Astrocyte (in vitro differentiated cells and primary cell): ENCODE measurements around the gene ARHGAP44. TPM values are rescaled to one million over a fixed set of nuclear protein-coding genes. Genes with fewer than 3 reads are reported as not detected.

ENCODE experiments used
- DNase-seq: peaks from one replicate; pipeline ENCODE4 v3.0.0-alpha.2; 2010; ENCODE audit warnings: low read depth
- FAIRE-seq: peaks from 2 replicates; lab custom pipeline; 2011; peaks lifted over from hg19 to GRCh38; lab: Jason Lieb, UNC
- H2AFZ ChIP-seq: 2 replicates; pipeline ENCODE4 v1.6.0; 2012; ENCODE audit warnings: low read depth, low read length, inconsistent platforms
- H3K27ac ChIP-seq: 2 replicates; pipeline ENCODE4 v1.5.1; 2011; ENCODE audit warnings: low read depth, low read length, inconsistent platforms
- H3K27me3 ChIP-seq: 2 replicates; pipeline ENCODE4 v1.6.0; 2011; ENCODE audit warnings: low read length, inconsistent platforms; ENCODE audit not compliant: insufficient read depth
- H3K36me3 ChIP-seq: 2 replicates; pipeline ENCODE4 v1.5.1; 2011; ENCODE audit warnings: low read length, inconsistent platforms; ENCODE audit not compliant: insufficient read depth
- H3K4me1 ChIP-seq: 2 replicates; pipeline ENCODE4 v1.5.1; 2011; ENCODE audit warnings: low read length, inconsistent platforms; ENCODE audit not compliant: insufficient read depth
- H3K4me2 ChIP-seq: 2 replicates; pipeline ENCODE4 v1.6.0; 2012; ENCODE audit warnings: low read length, inconsistent platforms
- H3K4me3 ChIP-seq: 2 replicates; pipeline ENCODE4 v1.5.1; 2011; ENCODE audit warnings: low read depth, mild to moderate bottlenecking, low read length, inconsistent platforms; ENCODE audit not compliant: insufficient read depth
- H3K79me2 ChIP-seq: 2 replicates; pipeline ENCODE4 v1.6.0; 2012; ENCODE audit warnings: mild to moderate bottlenecking, low read length, inconsistent platforms; ENCODE audit not compliant: insufficient read depth
- H3K9ac ChIP-seq: 2 replicates; pipeline ENCODE4 v1.6.0; 2012; ENCODE audit warnings: mild to moderate bottlenecking, low read length, inconsistent platforms
- H3K9me3 ChIP-seq: 2 replicates; pipeline ENCODE4 v1.5.1; 2012; ENCODE audit warnings: low read depth, mild to moderate bottlenecking, low read length, inconsistent platforms; ENCODE audit not compliant: insufficient read depth
- H4K20me1 ChIP-seq: 2 replicates; pipeline ENCODE4 v1.6.0; 2012; ENCODE audit warnings: low read length, inconsistent platforms; ENCODE audit not compliant: insufficient read depth
- H3K27ac Mint-ChIP-seq: one replicate; pipeline ENCODE4 v1.8.0; 2021; ENCODE audit warnings: mild to moderate bottlenecking, mixed read lengths; ENCODE audit not compliant: unreplicated experiment
- H3K27me3 Mint-ChIP-seq: one replicate; pipeline ENCODE4 v1.8.0; 2021; ENCODE audit warnings: low read depth, mixed read lengths; ENCODE audit not compliant: unreplicated experiment
- H3K36me3 Mint-ChIP-seq: one replicate; pipeline ENCODE4 v1.8.0; 2021; ENCODE audit warnings: low read depth, mixed read lengths; ENCODE audit not compliant: unreplicated experiment
- H3K4me1 Mint-ChIP-seq: one replicate; pipeline ENCODE4 v1.8.0; 2021; ENCODE audit warnings: low read depth, mixed read lengths; ENCODE audit not compliant: unreplicated experiment
- H3K4me3 Mint-ChIP-seq: one replicate; pipeline ENCODE4 v1.8.0; 2021; ENCODE audit warnings: mild to moderate bottlenecking, moderate library complexity, mixed read lengths; ENCODE audit not compliant: unreplicated experiment
- H3K9me3 Mint-ChIP-seq: one replicate; pipeline ENCODE4 v1.8.0; 2021; ENCODE audit warnings: mild to moderate bottlenecking, mixed read lengths; ENCODE audit not compliant: unreplicated experiment
- EZH2 ChIP-seq: IDR thresholded peaks from 2 replicates; pipeline ENCODE4 v1.6.1; 2012; ENCODE audit warnings: mild to moderate bottlenecking, low read length, inconsistent platforms; ENCODE audit not compliant: insufficient read depth
- total RNA-seq: library from RNA; stranded (reverse); gene quantifications from 2 replicates; pipeline ENCODE4 v1.2.1, GENCODE V29; 2021
- TF ChIP-seq, protein P1 (sequence below): IDR thresholded peaks from 2 replicates; pipeline ENCODE4 v1.5.1; 2011; ENCODE audit warnings: low read depth, mild to moderate bottlenecking, inconsistent platforms, low read length, moderate library complexity; ENCODE audit not compliant: insufficient read depth

The ARHGAP44 gene
- total RNA-seq, 1 donor from 2014 or later: 3.0 TPM

- Histone ChIP-seq H3K4me1 (no peaks in the 10 kb centered on the region), H3K4me2 (no peak overlapping the region), H3K36me3 (no peaks in the 10 kb centered on the region), H3K9me3 (no peaks in the 10 kb centered on the region), H4K20me1 (no peaks in the 10 kb centered on the region), H2AFZ (no peak overlapping the region), H3K4me3 (no peak overlapping the region), H3K27me3 (no peaks in the 10 kb centered on the region), H3K79me2 (no peaks in the 10 kb centered on the region), H3K27ac (no peak overlapping the region), H3K9ac (no peak overlapping the region)
- Mint-ChIP-seq H3K4me3 (no peak overlapping the region), H3K27ac (no peak overlapping the region), H3K27me3 (no peaks in the 10 kb centered on the region), H3K9me3 (no peaks in the 10 kb centered on the region), H3K36me3 (no peaks in the 10 kb centered on the region), H3K4me1 (no peaks in the 10 kb centered on the region)
- DNase-seq: no peak
- no peak for FAIRE-seq
- no peak for TF ChIP-seq EZH2
- TF ChIP-seq, protein P1, sequence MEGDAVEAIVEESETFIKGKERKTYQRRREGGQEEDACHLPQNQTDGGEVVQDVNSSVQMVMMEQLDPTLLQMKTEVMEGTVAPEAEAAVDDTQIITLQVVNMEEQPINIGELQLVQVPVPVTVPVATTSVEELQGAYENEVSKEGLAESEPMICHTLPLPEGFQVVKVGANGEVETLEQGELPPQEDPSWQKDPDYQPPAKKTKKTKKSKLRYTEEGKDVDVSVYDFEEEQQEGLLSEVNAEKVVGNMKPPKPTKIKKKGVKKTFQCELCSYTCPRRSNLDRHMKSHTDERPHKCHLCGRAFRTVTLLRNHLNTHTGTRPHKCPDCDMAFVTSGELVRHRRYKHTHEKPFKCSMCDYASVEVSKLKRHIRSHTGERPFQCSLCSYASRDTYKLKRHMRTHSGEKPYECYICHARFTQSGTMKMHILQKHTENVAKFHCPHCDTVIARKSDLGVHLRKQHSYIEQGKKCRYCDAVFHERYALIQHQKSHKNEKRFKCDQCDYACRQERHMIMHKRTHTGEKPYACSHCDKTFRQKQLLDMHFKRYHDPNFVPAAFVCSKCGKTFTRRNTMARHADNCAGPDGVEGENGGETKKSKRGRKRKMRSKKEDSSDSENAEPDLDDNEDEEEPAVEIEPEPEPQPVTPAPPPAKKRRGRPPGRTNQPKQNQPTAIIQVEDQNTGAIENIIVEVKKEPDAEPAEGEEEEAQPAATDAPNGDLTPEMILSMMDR: no peak
These were observed 37.1 kb downstream of the ARHGAP44 start for GRCh38 chr17:12826431-12826830.

DNA sequence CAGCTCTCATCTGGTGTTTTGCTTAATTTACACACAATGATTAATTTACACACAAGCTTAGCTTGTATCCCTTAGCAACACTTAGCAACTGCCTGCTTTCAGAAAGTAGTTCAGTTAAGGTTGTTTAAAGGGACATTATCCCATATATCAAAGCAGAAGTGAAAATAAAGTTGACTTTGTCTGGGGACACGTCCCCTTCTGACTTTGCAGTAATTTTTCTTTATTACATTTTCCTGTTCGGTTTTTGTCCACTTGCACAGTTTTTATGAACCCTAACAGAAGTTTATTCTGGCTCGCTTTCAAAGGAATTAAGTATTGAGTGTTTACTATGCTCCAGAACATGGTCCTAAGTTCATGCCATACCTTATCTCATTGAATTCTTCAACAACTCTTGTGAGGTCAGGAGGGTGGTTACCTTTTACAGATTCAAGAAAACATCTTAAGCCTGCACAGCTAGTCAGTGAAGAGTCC is 41.5 kb downstream of the ARHGAP44 start:
- FAIRE-seq: no peak
- no peaks in the 10 kb centered on the region for H3K4me1 ChIP-seq
- H3K9ac ChIP-seq: no peak overlapping the region
- no peak overlapping the region for H3K27ac ChIP-seq
- Mint-ChIP-seq H3K4me1 (no peaks in the 10 kb centered on the region), H3K27me3 (no peaks in the 10 kb centered on the region), H3K9me3 (peaks cover 5% of the 10 kb centered on the region), H3K4me3 (no peak overlapping the region), H3K36me3 (no peaks in the 10 kb centered on the region), H3K27ac (no peak overlapping the region)
- TF ChIP-seq, protein P1: no peak
- TF ChIP-seq EZH2: no peak
- H3K79me2 ChIP-seq: no peaks in the 10 kb centered on the region
- no peaks in the 10 kb centered on the region for H4K20me1 ChIP-seq
- no peaks in the 10 kb centered on the region for H3K36me3 ChIP-seq
- no peak overlapping the region for H2AFZ ChIP-seq
- no peak for DNase-seq
- H3K4me2 ChIP-seq: no peak overlapping the region
- no peaks in the 10 kb centered on the region for H3K27me3 ChIP-seq
- peaks cover 11% of the 10 kb centered on the region for H3K9me3 ChIP-seq
- H3K4me3 ChIP-seq: no peak overlapping the region

DNA sequence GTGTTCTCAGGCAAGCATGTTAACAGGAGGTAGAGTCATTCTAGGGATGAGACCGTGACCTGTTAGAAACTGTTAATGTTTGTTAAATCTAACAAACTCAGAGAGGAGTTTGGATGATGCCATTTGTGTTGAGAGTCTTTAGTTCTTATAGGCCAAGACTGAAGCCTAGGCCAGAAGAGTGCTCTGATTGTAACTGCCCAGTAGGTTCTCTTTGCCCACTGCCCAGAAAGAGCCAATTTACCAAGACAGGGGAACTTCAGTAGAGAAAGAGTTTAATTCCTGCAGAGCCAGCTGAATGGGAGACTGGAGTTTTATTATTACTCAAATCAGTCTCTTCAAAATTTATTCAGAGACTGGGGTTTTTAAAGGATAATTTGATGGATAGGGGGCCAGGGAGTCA is 42.5 kb downstream of the ARHGAP44 start:
- H3K9me3 Mint-ChIP-seq: peaks cover 5% of the 10 kb centered on the region
- Histone ChIP-seq H3K4me3 (no peak overlapping the region), H3K36me3 (no peaks in the 10 kb centered on the region), H4K20me1 (no peaks in the 10 kb centered on the region), H3K79me2 (no peaks in the 10 kb centered on the region), H3K9me3 (peaks cover 11% of the 10 kb centered on the region), H3K27me3 (no peaks in the 10 kb centered on the region), H2AFZ (no peak overlapping the region), H3K27ac (no peak overlapping the region), H3K9ac (no peak overlapping the region), H3K4me1 (no peaks in the 10 kb centered on the region), H3K4me2 (no peak overlapping the region)
- H3K27me3 Mint-ChIP-seq: no peaks in the 10 kb centered on the region
- DNase-seq (no peak), FAIRE-seq (no peak)
- no peak overlapping the region for H3K27ac Mint-ChIP-seq
- no peaks in the 10 kb centered on the region for H3K36me3 Mint-ChIP-seq
- no peaks in the 10 kb centered on the region for H3K4me1 Mint-ChIP-seq
- no peak overlapping the region for H3K4me3 Mint-ChIP-seq
- TF ChIP-seq, protein P1: no peak
- TF ChIP-seq EZH2: no peak
